GM12875 (cell line): ENCODE measurements around the gene CDK2.

Experiments used
- H3K4me3 ChIP-seq: one replicate; pipeline ENCODE4 v1.5.1; 2011; ENCODE audit warnings: low read depth, low read length, control low read depth
- TF ChIP-seq, protein P1 (sequence below): IDR thresholded peaks from 2 replicates; pipeline ENCODE4 v1.5.1; 2011; ENCODE audit warnings: low read depth, mild to moderate bottlenecking, control low read depth, inconsistent platforms, low read length, moderate library complexity, borderline replicate concordance; ENCODE audit not compliant: insufficient read depth

CDK2 gene

DNA sequence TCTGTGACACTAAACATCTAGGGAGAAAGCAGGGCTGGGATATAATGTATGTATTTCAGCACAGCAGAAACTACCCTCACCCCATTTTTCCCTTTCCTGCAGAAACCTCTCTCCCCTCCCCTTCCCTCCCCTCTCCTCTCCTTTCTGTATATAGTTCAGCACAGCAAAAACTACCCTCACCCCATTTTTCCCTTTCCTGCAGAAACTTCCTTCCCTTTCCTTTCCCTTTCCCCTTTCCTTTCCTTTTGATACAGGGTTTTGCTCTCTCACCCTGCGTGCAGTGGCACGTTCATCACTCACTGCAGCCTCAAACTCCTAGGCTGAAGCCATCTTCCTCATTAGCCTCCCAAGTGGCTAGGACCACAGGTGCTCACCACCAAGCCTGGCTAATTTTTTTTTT lies 2.9 kb upstream of the CDK2 start:
- H3K4me3 ChIP-seq = no peak overlapping the region
- TF ChIP-seq, protein P1, sequence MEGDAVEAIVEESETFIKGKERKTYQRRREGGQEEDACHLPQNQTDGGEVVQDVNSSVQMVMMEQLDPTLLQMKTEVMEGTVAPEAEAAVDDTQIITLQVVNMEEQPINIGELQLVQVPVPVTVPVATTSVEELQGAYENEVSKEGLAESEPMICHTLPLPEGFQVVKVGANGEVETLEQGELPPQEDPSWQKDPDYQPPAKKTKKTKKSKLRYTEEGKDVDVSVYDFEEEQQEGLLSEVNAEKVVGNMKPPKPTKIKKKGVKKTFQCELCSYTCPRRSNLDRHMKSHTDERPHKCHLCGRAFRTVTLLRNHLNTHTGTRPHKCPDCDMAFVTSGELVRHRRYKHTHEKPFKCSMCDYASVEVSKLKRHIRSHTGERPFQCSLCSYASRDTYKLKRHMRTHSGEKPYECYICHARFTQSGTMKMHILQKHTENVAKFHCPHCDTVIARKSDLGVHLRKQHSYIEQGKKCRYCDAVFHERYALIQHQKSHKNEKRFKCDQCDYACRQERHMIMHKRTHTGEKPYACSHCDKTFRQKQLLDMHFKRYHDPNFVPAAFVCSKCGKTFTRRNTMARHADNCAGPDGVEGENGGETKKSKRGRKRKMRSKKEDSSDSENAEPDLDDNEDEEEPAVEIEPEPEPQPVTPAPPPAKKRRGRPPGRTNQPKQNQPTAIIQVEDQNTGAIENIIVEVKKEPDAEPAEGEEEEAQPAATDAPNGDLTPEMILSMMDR = no peak

- TF ChIP-seq, protein P1 = no peak
- H3K4me3 ChIP-seq = no peak overlapping the region
These were observed 1.4 kb upstream of the CDK2 start for GRCh38 chr12:55965240-55965639.

DNA sequence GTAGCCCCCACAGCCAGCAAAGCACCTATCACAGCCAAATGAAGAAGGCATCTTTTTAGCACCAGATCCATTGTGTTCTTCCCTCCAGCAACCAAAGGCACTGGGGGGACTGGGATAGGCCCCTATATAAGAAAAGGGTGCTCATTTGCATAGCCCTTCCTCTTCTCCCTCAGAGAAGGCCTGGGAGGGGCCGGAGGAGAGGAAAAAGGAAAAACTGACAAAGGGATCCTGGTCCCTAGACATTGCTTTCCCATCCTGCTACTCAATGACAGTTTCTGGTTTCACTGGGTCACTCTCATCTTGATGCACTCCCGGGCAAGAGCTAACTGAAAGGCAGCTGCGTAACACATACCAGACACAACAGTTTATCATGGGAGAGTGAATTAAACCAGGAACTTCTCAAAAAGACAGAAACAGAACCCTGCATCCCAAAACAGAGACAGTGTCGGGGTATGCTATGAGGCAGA lies 656 bp upstream of the CDK2 start, which contains the start of gene PMEL:
Gene PMEL, minus strand, starts transcription at position 102 of the 467 bp plus-strand sequence. Its CDS starts 31 bp downstream, at position 71.
- peak within 1 kb of the TSS; percentile 88 for H3K4me3 ChIP-seq
- TF ChIP-seq, protein P1 = no peak

DNA sequence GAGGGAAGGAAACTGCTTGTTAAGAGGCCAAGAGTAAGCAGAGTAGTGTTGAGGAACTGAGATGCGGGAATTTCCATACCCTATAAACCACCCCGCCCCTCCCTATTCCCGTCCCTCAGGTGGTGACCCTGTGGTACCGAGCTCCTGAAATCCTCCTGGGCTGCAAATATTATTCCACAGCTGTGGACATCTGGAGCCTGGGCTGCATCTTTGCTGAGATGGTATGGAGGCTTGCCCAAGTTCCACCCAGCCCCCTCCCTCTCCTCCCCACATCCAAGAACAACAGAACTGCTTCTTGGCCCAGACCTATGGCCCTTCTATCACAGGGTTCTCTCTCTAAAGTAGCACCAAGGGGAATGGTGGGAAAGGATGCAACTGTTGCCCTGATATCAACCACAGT lies 2.7 kb downstream of the CDK2 start:
- no peak overlapping the region for H3K4me3 ChIP-seq
- TF ChIP-seq, protein P1 = no peak

- TF ChIP-seq, protein P1 = no peak
- H3K4me3 ChIP-seq = no peak overlapping the region
These were observed 4.1 kb downstream of the CDK2 start for GRCh38 chr12:55970775-55971174.

DNA sequence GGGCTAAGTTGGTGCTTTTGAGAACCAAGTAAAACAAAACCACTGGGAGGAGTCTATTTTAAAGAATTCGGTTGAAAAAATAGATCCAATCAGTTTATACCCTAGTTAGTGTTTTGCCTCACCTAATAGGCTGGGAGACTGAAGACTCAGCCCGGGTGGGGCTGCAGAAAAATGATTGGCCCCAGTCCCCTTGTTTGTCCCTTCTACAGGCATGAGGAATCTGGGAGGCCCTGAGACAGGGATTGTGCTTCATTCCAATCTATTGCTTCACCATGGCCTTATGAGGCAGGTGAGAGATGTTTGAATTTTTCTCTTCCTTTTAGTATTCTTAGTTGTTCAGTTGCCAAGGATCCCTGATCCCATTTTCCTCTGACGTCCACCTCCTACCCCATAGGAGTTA lies 5.4 kb downstream of the CDK2 start:
- TF ChIP-seq, protein P1 = no peak
- no peak overlapping the region for H3K4me3 ChIP-seq

DNA sequence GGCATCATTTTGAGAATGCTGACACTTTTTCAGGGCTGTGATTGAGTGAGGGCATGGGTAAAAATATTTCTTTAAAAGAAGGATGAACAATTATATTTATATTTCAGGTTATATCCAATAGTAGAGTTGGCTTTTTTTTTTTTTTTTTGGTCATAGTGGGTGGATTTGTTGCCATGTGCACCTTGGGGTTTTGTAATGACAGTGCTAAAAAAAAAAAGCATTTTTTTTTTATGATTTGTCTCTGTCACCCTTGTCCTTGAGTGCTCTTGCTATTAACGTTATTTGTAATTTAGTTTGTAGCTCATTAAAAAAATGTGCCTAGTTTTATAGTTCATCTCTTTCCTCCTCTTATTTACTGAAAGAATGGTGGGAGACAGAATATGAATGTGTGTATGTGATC lies 5.8 kb downstream of the CDK2 start:
- H3K4me3 ChIP-seq = peak overlapping the region; percentile 52
- TF ChIP-seq, protein P1 = no peak
